Heart left ventricle (tissue), 16 donors: Measurements from ENCODE around the gene PFDN6. TPM values are rescaled to one million over a fixed set of nuclear protein-coding genes. Genes with fewer than 3 reads are reported as not detected.

Experiments
- ATAC-seq, 4 donors: fragments of 200-7000 bp; cut with Tn5 transposase; one replicate each; pipeline ENCODE4 v1.9.1; 2020 to 2022; ENCODE audit warnings: moderate library complexity in 4 of 4, mild to moderate bottlenecking in 3 of 4, moderate number of reproducible peaks in 1 of 4
- DNase-seq, 5 donors: peaks; one replicate each; pipeline ENCODE4 v3.0.0-alpha.2; 2020
- H3K27ac ChIP-seq, 12 donors: fragments of 200-600 bp; sonication (generic) in 4 of 12; one replicate each; pipeline versions ENCODE4 v1.5.0 to v1.8.0; 2016 to 2022; ENCODE audit warnings: mild to moderate bottlenecking in 2 of 12
- H3K27me3 ChIP-seq, 9 donors: fragments of 200-600 bp; sonication (generic) in 2 of 9; one replicate each; pipeline versions ENCODE4 v1.5.1 to v1.8.0; 2016 to 2022; ENCODE audit warnings: mild to moderate bottlenecking in 3 of 9
- H3K36me3 ChIP-seq, 9 donors: fragments of 200-600 bp; sonication (generic) in 2 of 9; one replicate each; pipeline versions ENCODE4 v1.5.0 to v1.8.0; 2018 to 2022; ENCODE audit warnings: mild to moderate bottlenecking in 2 of 9
- H3K4me1 ChIP-seq, 12 donors: fragments of 200-600 bp; sonication (generic) in 4 of 12; one replicate each; pipeline versions ENCODE4 v1.5.0 to v1.8.0; 2016 to 2022; ENCODE audit warnings: mild to moderate bottlenecking in 3 of 12
- H3K4me3 ChIP-seq, 12 donors: fragments of 200-600 bp; sonication (generic) in 4 of 12; one replicate each; pipeline versions ENCODE4 v1.5.0 to v1.8.0; 2017 to 2022; ENCODE audit warnings: mild to moderate bottlenecking in 9 of 12, moderate library complexity in 4 of 12
- H3K9me3 ChIP-seq, 12 donors: fragments of 200-600 bp; sonication (generic) in 4 of 12; one replicate each; pipeline versions ENCODE4 v1.5.0 to v1.8.0; 2016 to 2022; ENCODE audit warnings: mild to moderate bottlenecking in 1 of 12
- CTCF ChIP-seq, 12 donors: fragments of 200-600 bp; sonication (generic) in 4 of 12; IDR thresholded peaks; one replicate each; pipeline versions ENCODE4 v1.5.0 to v1.8.0; 2018 to 2022; ENCODE audit warnings: antibody characterized with exemption in 12 of 12, mild to moderate bottlenecking in 5 of 12
- POLR2A ChIP-seq, 2 donors: fragments of 450-650 bp; IDR thresholded peaks; one replicate each; pipeline ENCODE4 v1.6.1; 2017; ENCODE audit warnings: antibody characterized with exemption in 2 of 2, mild to moderate bottlenecking in 2 of 2, moderate library complexity in 2 of 2
- WGBS, 4 donors: extraction: QIAGEN DNeasy Blood & Tissue Kit in 2 of 4; methylation state at CpG; one replicate each; pipeline versions ENCODE4 v1.1.5 to v1.1.7; 2013 to 2018; 5-methylcytosine and 5-hydroxymethylcytosine counted together
- intact Hi-C, 10 donors: fragments of 100-400 bp; cut with DNase I; formaldehyde crosslinking; loops; one replicate each; pipeline versions ENCODE4 v1.11.1 to v1.14.2; 2022
- polyA plus RNA-seq, 2 donors: library from polyadenylated mRNA; stranded (reverse); fragments of 200-250 nt; gene quantifications; one replicate each; pipeline ENCODE4 v1.2.3, GENCODE V29; 2013
- total RNA-seq, 9 donors: library from RNA; depleted of rRNA in 2 of 9; stranded (reverse); fragments of >200 nt in 2 of 9; fragmentation: NEBNext Ultra II Directional in 3 of 9; extraction: Animal tissue kit (Norgen Biotek cat#: 25700) in 3 of 9; gene quantifications; one replicate each; pipeline versions ENCODE4 v1.1.0 to v1.2.4, GENCODE V29; 2016 to 2023
- donor health status: ischemic (EF 13 %, LVEDD 7.1; RV severe dilation, severe dysfunction).
- donor health status: healthy with polysubstance abuse.
- donor health status: DM: no; HTN: yes; CAD: no.
- donor health status: DM: no; HTN: no; CAD: no.
- donor health status: ischemic (EF 25% LVEDD 6.9; RV normal size, moderate dysfunction).
- donor health status: ischemic (EF 25% LVEDD 5.7; RV mildly dilated, moderate dysfunction).
- donor health status: healthy.
- donor health status: DM: yes; HTN: yes; CAD: no.
- donor health status: ischemic (EF 35%, LVEDD 5.7; RV mildly dilated, moderate dysfunction).
- donor health status: nonischemic (EF 11% LVEDD 7.7; RV severe dilation, severe dysfunction).
- donor health status: DM: yes; HTN: yes; CAD: no.
- donor health status: PGD.
- donor health status: ischemic (EF 29% LVEDD 5.4; RV normal size, mild dysfunction).
- donor health status: nonischemic (EF 23%, LVEDD 6.1; RV moderate dilation, normal function).

PFDN6 gene
- total and polyA plus RNA-seq, 11 donors: 29.2 to 287 (median 44.3) TPM

DNA sequence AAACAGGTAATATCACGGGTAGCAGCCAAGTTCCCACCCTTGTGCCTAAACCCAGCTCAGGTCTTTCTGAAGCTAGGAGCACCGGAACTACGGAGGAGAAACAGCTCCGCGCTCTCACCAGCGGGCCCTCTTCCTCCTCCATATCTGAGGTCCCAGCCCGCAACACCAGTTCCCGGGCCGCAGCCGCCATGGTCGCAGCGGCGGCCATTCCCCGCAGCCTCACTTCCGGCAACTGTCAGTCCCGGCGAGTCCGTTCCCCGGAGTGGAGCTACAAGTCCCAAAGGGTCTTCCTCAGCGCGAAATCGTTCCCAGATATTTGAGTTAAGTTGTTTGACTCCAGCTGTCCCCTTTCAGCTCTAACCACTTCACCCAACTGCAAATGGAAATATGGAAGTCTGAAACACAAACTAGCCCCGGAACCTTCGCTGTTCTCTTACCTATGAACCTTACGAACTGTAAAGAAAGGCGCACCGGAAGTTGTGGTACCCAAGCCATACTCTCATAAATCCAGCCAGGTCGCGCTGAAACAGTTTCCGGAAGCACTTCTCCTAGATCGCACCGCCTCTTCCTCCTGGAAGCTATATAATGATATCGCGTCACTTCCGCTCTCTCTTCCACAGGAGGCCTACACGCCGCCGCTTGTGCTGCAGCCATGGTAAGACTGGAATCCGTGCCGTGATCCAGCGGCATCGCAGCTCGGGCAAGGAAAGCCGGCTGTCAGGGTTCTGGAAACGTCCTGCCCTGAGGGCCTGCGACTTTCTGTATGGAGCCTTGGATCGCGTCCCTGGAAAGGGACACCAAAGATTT, 17.7 kb upstream of the PFDN6 start, which contains the start of the genes RPS18 and VPS52:
Gene RPS18 (plus strand): TSS at position 608 of the 807 bp plus-strand sequence. CDS start 45 bp downstream, at position 653.
Gene VPS52 (minus strand): TSS at position 409 of the 807 bp plus-strand sequence. CDS start 201 bp downstream, at position 208.
- H3K27me3 ChIP-seq: no peaks in the 10 kb centered on the region
- peak within 1 kb of the TSS; percentile 86 to 98 (median 93) for H3K27ac ChIP-seq
- peaks cover 15 to 60% (median 49%) of the 10 kb centered on the region in 12 donors for H3K4me1 ChIP-seq
- no peaks in the 10 kb centered on the region for H3K9me3 ChIP-seq
- intact Hi-C loops: loop anchor here in 1 of 10 donors (2.0 kb wide), 1 partner anchor 17 kb away; the partner anchor contains the start of genes PFDN6 and WDR46
- H3K36me3 ChIP-seq: peaks cover 0 to 72% (median 66%) of the 10 kb centered on the region in 9 donors
- TF ChIP-seq CTCF (IDR thresholded peaks at IDR 0.05) (peak in 1 of 12 donors; percentile 9), POLR2A (IDR thresholded peaks at IDR 0.05) (peak; percentile 18 to 94)
- DNase-seq (peak; percentile 90 to 96 (median 95)), ATAC-seq (peak; percentile 96 to 98 (median 98))
- 0 to 1% (median 1%) methylated on average over 35 to 48 of the region's 48 CpGs for WGBS, 4 donors
- peak within 1 kb of the TSS; percentile 68 to 92 (median 76) for H3K4me3 ChIP-seq

GRCh38 chr6:33272275-33273128, 16.9 kb upstream of the PFDN6 start:
- DNase-seq (no peak), ATAC-seq (peak; percentile 8 to 22 (median 12))
- 11 to 20% (median 12%) methylated on average over 14 to 22 of the region's 22 CpGs for WGBS, 4 donors
- H3K27ac ChIP-seq: peak overlapping the region in 11 of 12 donors; percentile 86 to 98 (median 93)
- no peaks in the 10 kb centered on the region for H3K27me3 ChIP-seq
- TF ChIP-seq CTCF (IDR thresholded peaks at IDR 0.05): no peak
- intact Hi-C loops: loop anchor here in 1 of 10 donors (2.0 kb wide), 1 partner anchor 16 kb away; the partner anchor contains the start of genes PFDN6 and WDR46
- peak overlapping the region; percentile 68 to 92 (median 76) for H3K4me3 ChIP-seq
- peaks cover 15 to 68% (median 54%) of the 10 kb centered on the region in 12 donors for H3K4me1 ChIP-seq
- peaks cover 0 to 65% (median 57%) of the 10 kb centered on the region in 9 donors for H3K36me3 ChIP-seq
- H3K9me3 ChIP-seq: no peaks in the 10 kb centered on the region

DNA sequence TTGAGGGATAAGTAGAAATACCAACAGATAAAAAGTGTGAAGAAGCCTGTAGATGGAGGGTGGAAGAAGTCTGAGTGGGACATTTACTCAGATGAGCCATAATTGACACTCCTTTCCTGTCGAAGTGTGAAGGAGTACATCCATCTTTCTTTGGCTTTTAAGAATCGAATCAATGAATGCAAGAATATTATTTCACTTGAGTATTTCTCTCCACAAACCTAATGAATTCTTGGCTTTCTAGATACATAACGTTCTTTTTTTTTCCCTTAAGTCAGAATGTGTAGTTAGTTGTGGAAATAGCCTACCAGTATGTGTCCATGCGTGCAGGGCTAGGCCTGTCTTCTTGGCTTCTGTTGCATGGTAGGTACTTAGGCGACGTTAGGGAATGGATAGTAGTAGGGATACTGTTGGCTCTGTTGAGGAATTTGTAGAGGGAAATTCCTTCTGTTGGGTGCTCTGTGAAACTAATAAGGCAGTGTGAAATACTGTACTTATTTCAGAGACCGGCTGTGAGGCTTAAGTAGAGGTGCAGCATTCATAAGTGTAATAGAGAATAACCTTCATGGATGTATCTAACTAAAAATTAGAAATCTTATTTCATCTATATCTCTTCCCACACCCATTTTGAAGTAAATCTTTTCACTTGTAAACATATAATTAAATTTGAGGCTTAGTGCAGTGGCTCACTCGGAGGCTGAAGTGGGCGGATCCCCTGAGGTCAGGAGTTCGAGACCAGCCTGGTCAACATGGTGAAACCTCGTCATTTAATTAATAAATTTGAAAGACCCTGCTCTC, 16.1 kb upstream of the PFDN6 start:
- intact Hi-C loops: loop anchor here in 1 of 10 donors (2.0 kb wide), 1 partner anchor 15 kb away; the partner anchor contains the start of genes PFDN6 and WDR46
- no peak for DNase-seq
- Histone ChIP-seq H3K27ac (peak overlapping the region in 4 of 12 donors; percentile 87 to 97 (median 92)), H3K9me3 (no peaks in the 10 kb centered on the region), H3K36me3 (peaks cover 0 to 58% (median 49%) of the 10 kb centered on the region in 9 donors), H3K4me3 (peak overlapping the region in 10 of 12 donors; percentile 68 to 92 (median 76)), H3K27me3 (no peaks in the 10 kb centered on the region), H3K4me1 (peaks cover 15 to 76% (median 60%) of the 10 kb centered on the region in 12 donors)
- TF ChIP-seq POLR2A (IDR thresholded peaks at IDR 0.05) (no peak), CTCF (IDR thresholded peaks at IDR 0.05) (no peak)
- no peak for ATAC-seq
- 62 to 69% (median 66%) methylated on average over 11 of the region's 11 CpGs for WGBS, 4 donors
